GM21423 (cell line): ENCODE results near the gene JOSD2.
A peak's percentile ranks its signal among the peaks of the same experiment; 100 is the strongest.

Experiments used
- ATAC-seq: cut with Tn5 transposase; IDR thresholded peaks from one replicate; pipeline ENCODE4 v1.9.1; 2021; ENCODE audit warnings: mild to moderate bottlenecking, moderate library complexity; ENCODE audit not compliant: unreplicated experiment

JOSD2 gene, protein sequence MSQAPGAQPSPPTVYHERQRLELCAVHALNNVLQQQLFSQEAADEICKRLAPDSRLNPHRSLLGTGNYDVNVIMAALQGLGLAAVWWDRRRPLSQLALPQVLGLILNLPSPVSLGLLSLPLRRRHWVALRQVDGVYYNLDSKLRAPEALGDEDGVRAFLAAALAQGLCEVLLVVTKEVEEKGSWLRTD

DNA sequence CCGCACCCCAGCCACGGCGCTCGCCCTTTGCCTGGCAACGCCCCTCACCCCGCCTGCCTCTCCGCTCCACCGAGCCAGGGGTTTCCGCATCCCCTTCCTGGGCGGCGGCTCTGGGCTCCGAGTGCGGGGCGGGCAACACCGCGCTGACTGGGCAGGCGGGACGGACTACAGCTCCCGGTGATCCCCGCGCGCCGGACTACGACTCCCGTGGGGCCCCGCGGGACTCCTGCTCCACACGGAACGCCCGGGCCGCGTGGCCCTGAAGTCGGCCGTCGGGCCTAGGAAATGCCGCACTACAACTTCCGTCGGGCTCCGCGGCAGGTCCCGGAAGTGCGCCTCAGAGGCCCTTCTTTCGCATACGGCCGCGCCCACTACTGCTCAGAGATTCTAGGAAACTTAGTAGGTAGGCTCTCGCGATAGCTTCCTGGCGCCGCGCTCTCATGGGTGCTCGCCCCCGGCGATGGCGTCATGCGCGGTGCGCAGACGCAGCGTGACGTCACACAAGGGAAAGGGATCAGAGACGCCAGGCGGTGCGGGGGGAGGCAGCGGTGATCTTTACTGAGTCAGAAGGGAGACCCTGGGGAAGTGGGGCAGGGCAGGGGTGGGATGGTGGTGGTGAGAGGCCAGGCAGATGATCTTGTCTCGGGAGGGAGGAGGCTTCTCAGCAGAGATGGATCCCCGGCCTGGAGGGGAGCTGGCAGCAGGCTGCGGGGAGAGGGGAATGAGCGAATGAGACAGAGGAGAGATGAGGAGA lies at the start of gene JOSD2:
Gene JOSD2, minus strand, starts transcription at position 123 of the 754 bp plus-strand sequence. CDS start 760 bp downstream, outside the sequence.
- ATAC-seq, result peak; percentile 82

- no peak for ATAC-seq
Measured at GRCh38 chr19:50559636-50560035, 48.6 kb upstream of the JOSD2 start.

DNA sequence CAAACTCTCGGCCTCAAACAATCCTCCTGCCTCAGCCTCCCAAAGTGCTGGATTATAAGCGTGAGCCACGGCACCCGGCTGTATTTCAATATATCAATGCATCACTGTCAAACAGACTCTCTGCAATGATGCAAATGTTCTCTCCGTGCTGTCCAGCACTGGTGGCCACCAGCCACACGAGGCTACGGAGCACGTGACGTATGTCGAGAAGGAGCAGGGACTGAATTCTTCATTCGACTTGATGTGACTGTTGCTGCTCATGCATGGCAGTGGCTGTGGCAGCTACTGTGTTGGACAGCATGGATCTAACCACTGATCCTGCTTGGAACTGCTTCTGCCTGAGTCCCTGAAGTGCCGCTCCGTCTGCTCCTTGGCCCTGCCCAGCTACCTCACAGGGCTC lies 47.5 kb upstream of the JOSD2 start:
- no peak for ATAC-seq

GRCh38 chr19:50558039-50558438 lies 47.0 kb upstream of the JOSD2 start:
- ATAC-seq, result no peak

- no peak for ATAC-seq
Measured at GRCh38 chr19:50557009-50557613, 46.1 kb upstream of the JOSD2 start.

GRCh38 chr19:50556282-50557008 lies 45.5 kb upstream of the JOSD2 start:
- ATAC-seq, result no peak

GRCh38 chr19:50555450-50556281 lies 44.7 kb upstream of the JOSD2 start:
- no peak for ATAC-seq

DNA sequence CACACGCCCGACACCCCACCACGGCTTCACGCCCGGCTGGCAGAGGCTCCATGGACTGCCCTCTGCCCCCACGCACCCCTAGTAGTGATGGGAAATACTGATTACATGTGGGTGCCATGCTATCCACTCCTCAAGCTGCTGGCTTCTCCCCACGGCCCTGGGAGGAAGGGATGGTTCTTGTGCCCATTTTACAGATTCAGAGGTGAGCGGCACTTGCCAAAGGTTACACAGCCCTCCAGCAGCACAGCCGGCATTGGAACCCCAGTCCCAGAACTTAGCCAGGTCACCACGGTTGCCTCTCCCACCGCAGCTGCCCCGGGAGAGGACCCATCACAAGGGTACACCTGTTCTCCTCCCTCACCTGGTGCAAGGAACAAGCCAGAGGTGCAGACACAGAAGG lies 44.0 kb upstream of the JOSD2 start:
- no peak for ATAC-seq

- ATAC-seq, result no peak
Measured at GRCh38 chr19:50554212-50554611, 43.2 kb upstream of the JOSD2 start.

DNA sequence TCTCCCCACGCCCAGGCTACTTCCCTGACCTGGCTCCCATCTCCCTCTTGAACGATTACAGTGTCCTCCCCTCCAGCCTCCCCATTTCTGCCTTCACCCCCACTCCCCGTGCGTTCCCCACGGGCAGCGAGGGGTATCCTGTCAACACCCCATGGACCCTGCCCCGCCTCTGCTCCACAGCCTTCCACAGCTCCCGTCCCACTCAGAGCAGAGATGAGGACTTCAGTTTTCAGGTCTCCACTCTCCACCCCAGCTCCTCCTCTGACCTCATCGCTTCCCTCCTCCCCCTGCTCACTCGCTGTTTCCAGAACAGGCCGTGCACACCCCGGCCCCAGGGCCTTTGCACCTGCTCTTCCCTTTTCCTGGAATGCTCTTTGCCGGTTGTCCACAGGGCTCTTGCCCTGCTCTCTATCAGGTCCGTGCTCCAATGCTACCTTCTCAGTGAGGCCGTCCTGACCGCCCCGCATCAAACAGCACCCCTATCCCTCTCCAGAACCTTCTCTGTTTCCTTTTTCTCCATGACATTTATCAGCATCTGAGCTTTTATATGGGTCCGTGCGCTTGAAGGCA lies 42.2 kb upstream of the JOSD2 start:
- no peak for ATAC-seq

DNA sequence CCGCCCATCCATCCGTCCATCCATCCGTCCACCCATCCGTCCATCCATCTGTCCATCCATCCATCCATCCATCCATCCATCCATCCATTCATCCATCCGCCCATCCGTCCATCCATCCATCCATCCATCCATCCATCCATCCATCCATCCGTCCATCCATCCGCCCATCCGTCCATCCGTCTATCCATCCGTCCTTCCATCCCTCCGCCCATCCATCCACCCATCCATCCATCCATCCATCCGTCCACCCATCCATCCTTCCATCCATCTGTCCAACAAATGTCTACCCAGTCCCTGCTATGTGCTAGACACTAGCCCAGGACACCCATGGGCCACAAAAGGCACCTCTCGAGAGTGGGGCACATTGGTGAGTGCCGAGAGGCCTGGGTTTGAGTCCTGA lies 41.5 kb upstream of the JOSD2 start:
- ATAC-seq, result no peak

GRCh38 chr19:50551715-50552187 lies 40.8 kb upstream of the JOSD2 start:
- no peak for ATAC-seq

DNA sequence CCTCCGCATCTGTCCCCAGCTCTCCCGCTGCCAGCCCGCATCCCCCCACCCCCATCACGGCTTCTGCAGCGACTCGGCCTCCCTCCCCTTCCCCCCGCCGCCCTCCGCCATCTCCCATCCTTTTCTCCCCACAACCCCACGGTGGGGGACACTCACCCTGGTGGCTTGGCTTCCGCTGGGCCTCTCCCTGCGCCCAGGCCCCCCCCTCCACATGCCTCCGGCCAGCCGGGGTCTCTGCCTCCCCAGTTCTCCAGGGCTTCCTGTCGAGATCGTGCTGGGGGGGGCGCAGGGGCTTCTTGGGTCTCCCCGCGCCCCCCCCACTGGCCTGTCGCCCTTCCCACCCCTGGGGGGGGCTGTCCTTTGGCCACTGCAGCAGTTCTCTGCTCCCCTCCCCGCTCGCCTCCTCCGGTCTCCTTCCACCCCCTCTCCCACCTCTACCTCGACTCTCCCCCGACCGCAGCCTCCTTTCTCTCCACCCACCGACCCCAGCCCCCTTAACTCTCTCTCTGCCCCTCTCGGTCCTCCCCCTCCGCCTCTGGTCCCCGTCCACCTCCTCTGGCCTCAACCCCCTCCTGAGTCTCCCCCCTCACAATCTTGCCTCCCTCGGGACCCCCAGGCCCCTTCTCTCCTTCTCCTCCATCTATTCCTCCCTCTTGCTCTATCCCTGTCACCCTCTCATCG lies 40.2 kb upstream of the JOSD2 start:
- no peak for ATAC-seq

GRCh38 chr19:50550594-50550966 lies 39.6 kb upstream of the JOSD2 start:
- ATAC-seq, result no peak

DNA sequence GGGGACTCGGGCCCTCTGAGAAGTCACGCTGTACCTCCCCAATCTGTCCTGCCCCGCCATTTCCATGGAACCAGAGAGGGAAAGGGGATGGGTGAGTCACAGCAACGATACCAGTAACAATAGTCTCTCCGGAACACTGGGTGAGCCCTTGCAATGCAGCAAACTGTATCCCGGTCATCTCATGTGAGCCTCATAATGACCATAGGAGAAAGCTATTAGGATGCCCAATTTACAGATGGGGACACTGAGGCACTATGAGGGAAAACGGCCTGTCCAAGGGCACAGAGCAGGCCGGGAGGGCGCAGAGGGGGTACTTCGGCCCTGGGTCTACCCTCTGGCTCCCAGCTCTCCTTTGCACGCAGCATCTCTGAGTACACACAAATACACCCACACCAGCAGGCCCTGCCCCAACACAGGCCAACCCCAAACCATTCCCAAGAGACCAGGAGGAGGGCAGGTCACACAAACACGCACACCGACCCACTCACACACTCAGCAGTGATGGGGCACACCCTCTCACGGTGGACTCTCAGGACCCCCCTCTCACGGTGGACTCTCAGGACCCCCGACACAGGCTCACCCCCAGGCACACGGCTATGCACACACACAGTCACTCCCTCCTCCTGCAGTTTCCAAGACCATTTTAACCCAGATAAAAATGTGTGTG lies 39.1 kb upstream of the JOSD2 start:
- ATAC-seq, result no peak

GRCh38 chr19:50549059-50549926 lies 38.3 kb upstream of the JOSD2 start:
- ATAC-seq, result no peak

DNA sequence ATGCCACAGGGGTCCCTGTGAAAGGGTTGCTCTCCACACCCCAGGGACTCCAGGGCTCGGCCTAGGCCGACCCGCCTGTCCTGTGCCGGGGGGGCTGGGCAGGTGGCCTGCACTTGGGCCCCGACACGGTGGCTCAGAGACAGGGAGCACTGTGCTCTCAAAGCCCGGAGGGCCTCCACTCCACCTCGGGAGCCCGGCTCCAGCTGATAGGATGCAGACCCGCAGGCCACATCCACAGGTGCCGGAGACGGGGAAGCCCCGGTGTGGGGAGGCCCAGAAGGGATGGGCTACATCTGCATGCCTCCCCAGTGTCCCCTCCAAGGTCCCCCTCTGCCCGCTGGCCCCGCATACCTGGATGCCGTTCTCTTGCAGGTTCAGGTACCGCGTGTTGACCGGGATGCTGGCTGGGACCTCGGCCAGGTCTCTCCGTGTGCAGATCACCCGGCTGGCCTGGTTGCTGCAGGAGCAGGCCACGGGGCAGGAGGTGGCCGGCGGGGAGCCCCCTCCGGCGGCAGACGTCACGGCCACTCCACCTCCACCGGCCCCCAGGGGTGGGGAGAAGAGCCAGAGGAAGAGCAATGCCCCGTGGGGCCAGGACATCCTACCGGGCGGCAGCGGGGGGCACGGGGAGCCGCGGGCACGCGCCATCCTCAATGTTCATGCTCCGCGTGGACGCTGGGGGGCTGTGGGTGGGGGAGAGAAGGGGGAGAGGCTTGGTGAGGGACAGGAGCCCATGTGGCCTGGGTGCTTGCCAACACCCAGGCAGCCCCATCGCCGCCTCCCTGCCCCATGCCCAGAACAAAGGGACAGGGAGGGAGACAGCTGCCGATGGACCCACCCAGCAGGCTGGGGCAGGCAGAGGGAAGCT lies 37.4 kb upstream of the JOSD2 start:
- ATAC-seq, result no peak
